Activated gamma-delta T cell treated with anti-CD3 and anti-CD28 coated beads, Interleukin-2, amount 50 U/mL, for 16 hours (primary cell): ENCODE measurements around the gene ERC2.

Experiments used
- DNase-seq: peaks from one replicate; pipeline ENCODE4 v3.0.0-alpha.2; 2020; ENCODE audit warnings: low read depth

ERC2 gene

GRCh38 chr3:55554634-55555425 is 913.4 kb downstream of the ERC2 start:
- DNase-seq: no peak

GRCh38 chr3:55551644-55552043 is 916.6 kb downstream of the ERC2 start:
- DNase-seq: no peak

GRCh38 chr3:55549177-55549576 is 919.1 kb downstream of the ERC2 start:
- DNase-seq: no peak

- no peak for DNase-seq
Observed at GRCh38 chr3:55546866-55547669, 921.2 kb downstream of the ERC2 start.

GRCh38 chr3:55545995-55546394 is 922.3 kb downstream of the ERC2 start:
- no peak for DNase-seq

- DNase-seq: no peak
Observed at GRCh38 chr3:55544219-55544618, 924.0 kb downstream of the ERC2 start.

- DNase-seq: no peak
Observed at GRCh38 chr3:55543181-55543614, 925.1 kb downstream of the ERC2 start.

- no peak for DNase-seq
Observed at GRCh38 chr3:55541456-55541855, 926.8 kb downstream of the ERC2 start.

GRCh38 chr3:55541016-55541415 is 927.3 kb downstream of the ERC2 start:
- DNase-seq: no peak

GRCh38 chr3:55540579-55540978 is 927.7 kb downstream of the ERC2 start:
- no peak for DNase-seq

- DNase-seq: no peak
Observed at GRCh38 chr3:55538158-55538557, 930.1 kb downstream of the ERC2 start.

- no peak for DNase-seq
Observed at GRCh38 chr3:55537563-55537962, 930.7 kb downstream of the ERC2 start.

GRCh38 chr3:55537129-55537528 is 931.1 kb downstream of the ERC2 start:
- no peak for DNase-seq

- DNase-seq: no peak
Observed at GRCh38 chr3:55534876-55535275, 933.4 kb downstream of the ERC2 start.

- DNase-seq: no peak
Observed at GRCh38 chr3:55532806-55533205, 935.5 kb downstream of the ERC2 start.

GRCh38 chr3:55531321-55531720 is 936.9 kb downstream of the ERC2 start:
- no peak for DNase-seq

GRCh38 chr3:55527361-55527760 is 940.9 kb downstream of the ERC2 start:
- no peak for DNase-seq

GRCh38 chr3:55526332-55527030 is 941.8 kb downstream of the ERC2 start:
- DNase-seq: no peak

GRCh38 chr3:55525436-55525835 is 942.8 kb downstream of the ERC2 start:
- no peak for DNase-seq

GRCh38 chr3:55524565-55525244 is 943.6 kb downstream of the ERC2 start:
- no peak for DNase-seq

- no peak for DNase-seq
Observed at GRCh38 chr3:55523471-55523870, 944.8 kb downstream of the ERC2 start.
